Body of pancreas (tissue), 4 donors: ENCODE data around the gene PHACTR3. TPM values are rescaled to one million over a fixed set of nuclear protein-coding genes. Genes with fewer than 3 reads are reported as not detected.

Experiments
- ATAC-seq: fragments of 150-250 bp; one replicate; pipeline ENCODE4 v1.9.1; 2016
- DNase-seq, 4 donors: peaks; one replicate each; pipeline ENCODE4 v3.0.0-alpha.2; 2019
- H3K27ac ChIP-seq, 4 donors: fragments of 200-600 bp; sonication (generic); 1 replicate in 3 of 4; 2 replicates in 1 of 4; pipeline versions ENCODE4 v1.5.1 to v1.6.1; 2016 to 2019; ENCODE audit warnings: mild to moderate bottlenecking in 1 of 4, mixed read lengths in 1 of 4, moderate library complexity in 1 of 4
- H3K27me3 ChIP-seq, 2 donors: fragments of 200-600 bp; sonication (generic); one replicate each; pipeline ENCODE4 v1.6.0; 2016; ENCODE audit warnings: mild to moderate bottlenecking in 1 of 2
- H3K36me3 ChIP-seq, 2 donors: fragments of 200-600 bp; sonication (generic); replicated peaks in 1 of 2; 2 replicates each; pipeline ENCODE4 v1.5.1; 2016; ENCODE audit warnings: low read depth in 2 of 2; ENCODE audit not compliant: insufficient read depth in 1 of 2
- H3K4me1 ChIP-seq: fragments of 200-600 bp; sonication (generic); one replicate; pipeline ENCODE4 v1.6.0; 2016
- H3K4me3 ChIP-seq, 2 donors: fragments of 200-600 bp; sonication (generic); 1 replicate in 1 of 2; 2 replicates in 1 of 2; pipeline ENCODE4 v1.5.1; 2016 to 2019
- H3K9me3 ChIP-seq, 3 donors: fragments of 200-600 bp; sonication (generic); 1 replicate in 2 of 3; 2 replicates in 1 of 3; pipeline ENCODE4 v1.5.1; 2016
- POLR2A ChIP-seq, 3 donors: fragments of 450-650 bp; IDR thresholded peaks; one replicate each; pipeline ENCODE4 v1.6.1; 2016; ENCODE audit warnings: antibody characterized with exemption in 3 of 3, mild to moderate bottlenecking in 2 of 3
- WGBS, 2 donors: methylation state at CpG; one replicate each; pipeline ENCODE4 v1.1.5; 2017; 5-methylcytosine and 5-hydroxymethylcytosine counted together
- intact Hi-C: fragments of 100-400 bp; cut with DNase I; formaldehyde crosslinking; loops from one replicate; pipeline ENCODE4 v1.15.1; 2023
- total RNA-seq, 2 donors: library from RNA; depleted of rRNA; stranded (reverse); fragments of >200 nt; gene quantifications; one replicate each; pipeline ENCODE4 v1.1.0, GENCODE V29; 2016
- TF ChIP-seq, protein P1 (sequence below), 7 experiments: fragments of 450-650 bp in 4 of 7; fragments of 200-600 bp in 3 of 7; sonication (generic) in 3 of 7; IDR thresholded peaks; one replicate each; pipeline ENCODE4 v1.5.1; 2016 to 2019; ENCODE audit warnings: antibody characterized with exemption in 7 of 7

PHACTR3 gene
- total RNA-seq, 2 donors from 2014 or later = 0.52 to 0.66 TPM

DNA sequence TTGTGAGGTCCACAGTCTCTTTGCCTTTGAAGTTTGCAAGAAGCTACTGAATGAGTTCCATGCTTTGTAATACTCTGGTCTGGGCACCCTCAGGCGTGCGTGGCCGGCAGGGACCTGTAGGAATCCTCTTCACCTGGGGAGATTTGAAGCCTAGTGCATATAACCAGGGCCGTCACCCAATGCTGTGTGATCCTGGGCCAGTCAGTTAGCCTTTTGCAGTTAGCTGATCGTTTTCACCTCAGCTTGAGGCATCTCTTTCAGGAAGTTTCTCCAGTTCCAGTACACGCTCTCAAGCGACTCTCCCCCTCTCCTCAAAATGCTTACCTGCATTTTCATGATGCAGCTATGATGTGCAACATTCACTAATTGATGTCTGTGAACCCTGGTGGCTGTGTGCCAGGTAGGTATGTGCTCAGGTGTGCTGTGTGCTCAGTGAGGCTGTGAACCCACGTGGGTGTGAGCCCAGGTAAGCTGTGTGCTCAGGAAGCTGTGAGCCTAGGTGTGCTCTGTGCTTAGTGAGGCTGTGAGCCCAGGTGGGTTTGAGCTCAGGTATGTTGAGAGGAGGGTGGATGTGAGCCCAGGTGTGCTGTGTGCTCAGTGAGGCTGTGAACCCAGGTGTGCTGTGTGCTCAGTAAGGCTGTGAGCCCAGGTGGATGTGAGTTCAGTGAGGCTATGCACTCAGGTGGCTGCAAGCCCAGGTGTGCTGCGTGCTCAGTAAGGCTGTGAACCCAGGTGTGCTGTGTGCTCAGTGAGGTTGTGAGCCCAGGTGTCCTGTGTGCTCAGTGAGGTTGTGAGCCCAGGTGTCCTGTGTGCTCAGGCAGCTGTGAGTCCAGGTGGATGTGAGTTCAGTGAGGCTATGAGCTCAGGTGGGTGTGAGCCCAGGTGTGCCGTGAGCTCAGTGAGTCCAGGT is 120.4 kb downstream of the PHACTR3 start:
- ATAC-seq (no peak), DNase-seq (no peak)
- TF ChIP-seq POLR2A (IDR thresholded peaks at IDR 0.05) = no peak
- TF ChIP-seq, protein P1, sequence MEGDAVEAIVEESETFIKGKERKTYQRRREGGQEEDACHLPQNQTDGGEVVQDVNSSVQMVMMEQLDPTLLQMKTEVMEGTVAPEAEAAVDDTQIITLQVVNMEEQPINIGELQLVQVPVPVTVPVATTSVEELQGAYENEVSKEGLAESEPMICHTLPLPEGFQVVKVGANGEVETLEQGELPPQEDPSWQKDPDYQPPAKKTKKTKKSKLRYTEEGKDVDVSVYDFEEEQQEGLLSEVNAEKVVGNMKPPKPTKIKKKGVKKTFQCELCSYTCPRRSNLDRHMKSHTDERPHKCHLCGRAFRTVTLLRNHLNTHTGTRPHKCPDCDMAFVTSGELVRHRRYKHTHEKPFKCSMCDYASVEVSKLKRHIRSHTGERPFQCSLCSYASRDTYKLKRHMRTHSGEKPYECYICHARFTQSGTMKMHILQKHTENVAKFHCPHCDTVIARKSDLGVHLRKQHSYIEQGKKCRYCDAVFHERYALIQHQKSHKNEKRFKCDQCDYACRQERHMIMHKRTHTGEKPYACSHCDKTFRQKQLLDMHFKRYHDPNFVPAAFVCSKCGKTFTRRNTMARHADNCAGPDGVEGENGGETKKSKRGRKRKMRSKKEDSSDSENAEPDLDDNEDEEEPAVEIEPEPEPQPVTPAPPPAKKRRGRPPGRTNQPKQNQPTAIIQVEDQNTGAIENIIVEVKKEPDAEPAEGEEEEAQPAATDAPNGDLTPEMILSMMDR (IDR thresholded peaks at IDR 0.05) = no peak
- no peaks in the 10 kb centered on the region for H3K27me3 ChIP-seq
- no peak overlapping the region for H3K4me3 ChIP-seq
- intact Hi-C loops = no loop called here
- H3K4me1 ChIP-seq = no peaks in the 10 kb centered on the region
- no peaks in the 10 kb centered on the region for H3K9me3 ChIP-seq
- no peaks in the 10 kb centered on the region for H3K36me3 ChIP-seq
- 29 to 52% methylated on average over 9 to 10 of the region's 10 CpGs for WGBS, 2 donors
- H3K27ac ChIP-seq = no peak overlapping the region

DNA sequence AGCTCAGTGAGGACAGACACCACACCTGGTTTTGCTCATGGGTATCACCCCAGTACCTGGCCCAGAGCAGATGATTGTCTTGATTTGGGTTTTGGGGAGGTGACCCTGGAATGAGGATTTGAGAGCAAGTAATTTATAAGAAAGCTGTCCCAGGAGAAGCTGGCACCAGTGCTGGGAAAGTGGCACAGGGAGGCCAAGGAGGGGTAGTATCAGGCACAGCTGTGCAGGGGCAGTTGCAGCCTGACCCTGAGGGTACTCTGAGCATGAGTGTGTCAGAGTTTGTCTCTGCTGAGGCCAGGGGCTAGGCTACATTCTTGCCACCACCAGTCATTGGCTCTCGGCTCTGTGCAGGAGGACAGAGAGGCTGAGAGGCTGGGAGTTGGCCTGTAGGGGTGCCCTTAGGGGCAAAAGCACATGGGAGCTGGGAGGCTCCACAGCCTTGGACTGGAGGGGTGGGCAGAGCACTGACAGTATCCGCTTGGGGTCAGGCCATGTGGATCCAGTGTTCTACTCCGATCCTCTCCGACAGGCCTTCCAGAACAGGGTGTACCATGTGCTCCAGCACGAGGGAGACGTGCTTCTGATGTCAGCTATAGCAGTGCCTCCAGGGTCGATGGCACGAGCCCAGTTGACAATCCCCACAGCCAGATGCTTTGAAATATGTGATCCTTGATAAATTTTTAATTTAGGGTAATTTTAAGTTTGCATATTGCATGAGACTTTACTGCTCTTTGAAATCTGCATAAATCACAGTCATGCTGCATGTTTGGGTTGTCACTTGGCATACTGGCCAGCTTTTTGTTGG is 121.3 kb downstream of the PHACTR3 start:
- intact Hi-C loops = no loop called here
- Histone ChIP-seq H3K4me1 (no peaks in the 10 kb centered on the region), H3K36me3 (no peaks in the 10 kb centered on the region), H3K9me3 (no peaks in the 10 kb centered on the region), H3K27me3 (no peaks in the 10 kb centered on the region), H3K27ac (no peak overlapping the region), H3K4me3 (no peak overlapping the region)
- no peak for TF ChIP-seq POLR2A (IDR thresholded peaks at IDR 0.05)
- TF ChIP-seq, protein P1 (IDR thresholded peaks at IDR 0.05) = no peak
- DNase-seq = no peak
- no peak for ATAC-seq
- WGBS, 2 donors = 62 to 73% methylated on average over 6 to 8 of the region's 8 CpGs

DNA sequence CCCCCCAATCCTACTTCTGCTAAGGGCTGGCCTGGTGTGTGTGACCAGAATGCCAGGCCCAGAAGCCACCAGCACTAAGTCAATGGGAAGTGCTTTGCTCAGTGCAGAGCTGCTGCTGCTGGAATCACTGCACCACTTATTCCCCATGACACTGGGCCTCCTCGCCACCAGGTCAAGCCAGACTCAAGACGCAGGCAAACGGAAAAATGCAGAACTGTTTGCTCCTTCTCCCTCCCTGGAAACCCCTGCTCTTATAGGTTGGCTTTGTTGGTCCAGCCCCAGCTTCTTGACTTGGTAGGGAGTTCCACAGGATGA is 121.9 kb downstream of the PHACTR3 start:
- Histone ChIP-seq H3K9me3 (no peaks in the 10 kb centered on the region), H3K4me1 (no peaks in the 10 kb centered on the region), H3K36me3 (no peaks in the 10 kb centered on the region), H3K27ac (no peak overlapping the region), H3K4me3 (no peak overlapping the region), H3K27me3 (no peaks in the 10 kb centered on the region)
- 66 to 79% methylated on average over 3 of the region's 3 CpGs for WGBS, 2 donors
- ATAC-seq (no peak), DNase-seq (no peak)
- intact Hi-C loops = no loop called here
- no peak for TF ChIP-seq POLR2A (IDR thresholded peaks at IDR 0.05)
- TF ChIP-seq, protein P1 (IDR thresholded peaks at IDR 0.05) = no peak

DNA sequence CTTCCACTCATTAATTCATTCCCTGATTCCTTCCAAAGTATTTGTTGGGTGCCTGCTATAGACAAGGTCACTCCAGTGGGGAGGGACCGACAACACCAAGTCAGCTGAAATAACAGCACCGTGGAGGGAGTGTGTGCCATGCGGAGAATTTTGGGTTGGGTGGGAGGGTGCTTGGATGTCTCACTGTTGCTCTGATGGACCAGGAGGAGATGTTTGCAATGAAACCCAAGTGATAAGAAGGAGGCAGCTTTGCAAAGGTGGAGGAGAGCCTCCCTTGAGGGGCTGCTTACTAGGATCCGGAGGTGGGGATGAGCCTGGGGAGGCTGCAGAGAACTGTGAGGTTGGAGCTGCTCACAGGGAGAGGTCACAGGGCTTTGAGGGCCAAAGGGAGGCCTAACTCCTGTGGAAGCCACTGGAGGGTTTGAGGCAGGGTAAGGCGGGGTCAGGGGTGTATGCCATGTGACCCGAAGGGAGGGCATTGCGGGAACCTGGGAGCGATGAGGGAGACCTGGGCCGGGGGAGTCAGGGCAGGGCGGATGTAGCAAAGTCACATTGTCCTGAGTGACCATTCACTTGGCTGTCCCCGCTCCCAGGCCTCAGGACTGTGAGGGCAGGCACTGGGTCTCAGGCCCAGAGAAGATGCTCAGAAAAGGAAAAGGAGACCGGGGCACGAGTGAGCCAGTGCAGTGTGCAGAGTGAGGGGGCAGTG is 124.5 kb downstream of the PHACTR3 start:
- 86 to 91% methylated on average over 13 of the region's 13 CpGs for WGBS, 2 donors
- DNase-seq (no peak), ATAC-seq (no peak)
- no peaks in the 10 kb centered on the region for H3K4me1 ChIP-seq
- no peak for TF ChIP-seq POLR2A (IDR thresholded peaks at IDR 0.05)
- TF ChIP-seq, protein P1 (IDR thresholded peaks at IDR 0.05) = no peak
- no peak overlapping the region for H3K4me3 ChIP-seq
- intact Hi-C loops = no loop called here
- no peaks in the 10 kb centered on the region for H3K36me3 ChIP-seq
- H3K27me3 ChIP-seq = no peaks in the 10 kb centered on the region
- no peaks in the 10 kb centered on the region for H3K9me3 ChIP-seq
- H3K27ac ChIP-seq = no peak overlapping the region
